Epithelial cell of esophagus (primary cell): ENCODE results near the gene TBC1D20.

Source experiments
- DNase-seq: peaks from one replicate; pipeline ENCODE4 v3.0.0; 2010; ENCODE audit warnings: low read depth
- H3K4me3 ChIP-seq: 2 replicates; pipeline ENCODE4 v1.5.1; 2011; ENCODE audit warnings: mild to moderate bottlenecking, low read length, control low read depth
- CTCF ChIP-seq: IDR thresholded peaks from 2 replicates; pipeline ENCODE4 v1.5.1; 2011; ENCODE audit warnings: low read depth, mild to moderate bottlenecking, low read length, control low read depth, inconsistent platforms; ENCODE audit not compliant: insufficient read depth; ENCODE audit errors: missing control alignments

TBC1D20 gene

GRCh38 chr20:443223-443775, 19.0 kb downstream of the TBC1D20 start:
- no peak overlapping the region for H3K4me3 ChIP-seq
- TF ChIP-seq CTCF = no peak
- DNase-seq = no peak

- no peak for DNase-seq
Measured at GRCh38 chr20:440636-441035, 21.7 kb downstream of the TBC1D20 start.

GRCh38 chr20:440148-440547, 22.2 kb downstream of the TBC1D20 start:
- no peak overlapping the region for H3K4me3 ChIP-seq
- DNase-seq = no peak
- TF ChIP-seq CTCF = no peak

More at GRCh38 chr20:440636-441035, 21.7 kb downstream of the TBC1D20 start:
- no peak overlapping the region for H3K4me3 ChIP-seq
- no peak for TF ChIP-seq CTCF

- TF ChIP-seq CTCF = no peak
- no peak for DNase-seq
- no peak overlapping the region for H3K4me3 ChIP-seq
Measured at GRCh38 chr20:438571-439469, 23.5 kb downstream of the TBC1D20 start.

GRCh38 chr20:437787-438486, 24.4 kb downstream of the TBC1D20 start:
- H3K4me3 ChIP-seq = no peak overlapping the region
- DNase-seq = no peak
- TF ChIP-seq CTCF = no peak

- TF ChIP-seq CTCF = no peak
- H3K4me3 ChIP-seq = no peak overlapping the region
- no peak for DNase-seq
Measured at GRCh38 chr20:436476-436875, 25.9 kb downstream of the TBC1D20 start.
